Urothelium cell line (cell line): ENCODE results near the gene IFIH1.

Experiments used
- DNase-seq: peaks from one replicate; pipeline ENCODE4 v3.0.0; 2011; ENCODE audit warnings: low spot score, mixed read lengths
- FAIRE-seq: peaks from 2 replicates; lab custom pipeline; 2011; peaks lifted over from hg19 to GRCh38; lab: Jason Lieb, UNC

Gene IFIH1

GRCh38 chr2:162261032-162261945, 57.2 kb downstream of the IFIH1 start:
- DNase-seq: peak; percentile 19
- FAIRE-seq: no peak

- FAIRE-seq: no peak
- no peak for DNase-seq
These were observed 59.8 kb downstream of the IFIH1 start for GRCh38 chr2:162258686-162259085.

GRCh38 chr2:162258169-162258568, 60.3 kb downstream of the IFIH1 start:
- no peak for DNase-seq
- FAIRE-seq: no peak

GRCh38 chr2:162257425-162257824, 61.1 kb downstream of the IFIH1 start:
- DNase-seq (no peak), FAIRE-seq (no peak)

- DNase-seq (no peak), FAIRE-seq (no peak)
These were observed 61.9 kb downstream of the IFIH1 start for GRCh38 chr2:162256591-162256991.

- DNase-seq: no peak
- no peak for FAIRE-seq
These were observed 64.1 kb downstream of the IFIH1 start for GRCh38 chr2:162254236-162254871.

- DNase-seq (no peak), FAIRE-seq (no peak)
These were observed 65.0 kb downstream of the IFIH1 start for GRCh38 chr2:162253435-162253834.

GRCh38 chr2:162252153-162252552, 66.3 kb downstream of the IFIH1 start:
- FAIRE-seq (no peak), DNase-seq (no peak)

- FAIRE-seq: no peak
These were observed 72.7 kb downstream of the IFIH1 start for GRCh38 chr2:162245781-162246180.

GRCh38 chr2:162245061-162245460, 73.4 kb downstream of the IFIH1 start:
- DNase-seq (no peak), FAIRE-seq (no peak)

More at GRCh38 chr2:162245781-162246180, 72.7 kb downstream of the IFIH1 start:
- no peak for DNase-seq

GRCh38 chr2:162244541-162245031, 73.9 kb downstream of the IFIH1 start:
- no peak for FAIRE-seq
- peak; percentile 73 for DNase-seq

- FAIRE-seq (no peak), DNase-seq (no peak)
These were observed 74.8 kb downstream of the IFIH1 start for GRCh38 chr2:162243715-162244114.

GRCh38 chr2:162243294-162243693, 75.2 kb downstream of the IFIH1 start, which contains the start of gene FAP:
FAP (minus strand) TSS chr2:162243445; CDS start chr2:162243327, 118 bp downstream.
- no peak for FAIRE-seq
- no peak for DNase-seq

GRCh38 chr2:162242586-162243280, 75.8 kb downstream of the IFIH1 start:
- FAIRE-seq (no peak), DNase-seq (no peak)

- DNase-seq: no peak
- FAIRE-seq: no peak
These were observed 76.9 kb downstream of the IFIH1 start for GRCh38 chr2:162241571-162241970.

GRCh38 chr2:162234620-162235462, 83.6 kb downstream of the IFIH1 start:
- DNase-seq (no peak), FAIRE-seq (no peak)

GRCh38 chr2:162233197-162233596, 85.3 kb downstream of the IFIH1 start:
- FAIRE-seq: no peak
- no peak for DNase-seq

GRCh38 chr2:162232671-162233070, 85.8 kb downstream of the IFIH1 start:
- no peak for FAIRE-seq
- no peak for DNase-seq

- FAIRE-seq: no peak
- no peak for DNase-seq
These were observed 86.5 kb downstream of the IFIH1 start for GRCh38 chr2:162232027-162232426.

- no peak for FAIRE-seq
These were observed 87.7 kb downstream of the IFIH1 start for GRCh38 chr2:162230761-162231160.

More at GRCh38 chr2:162230761-162231160, 87.7 kb downstream of the IFIH1 start:
- DNase-seq: no peak
